GM21381 (cell line): ENCODE measurements around the gene NAV2.

Experiments
- ATAC-seq: cut with Tn5 transposase; IDR thresholded peaks from one replicate; pipeline ENCODE4 v1.9.1; 2021; ENCODE audit warnings: mild to moderate bottlenecking, moderate library complexity; ENCODE audit not compliant: unreplicated experiment

Gene NAV2

DNA sequence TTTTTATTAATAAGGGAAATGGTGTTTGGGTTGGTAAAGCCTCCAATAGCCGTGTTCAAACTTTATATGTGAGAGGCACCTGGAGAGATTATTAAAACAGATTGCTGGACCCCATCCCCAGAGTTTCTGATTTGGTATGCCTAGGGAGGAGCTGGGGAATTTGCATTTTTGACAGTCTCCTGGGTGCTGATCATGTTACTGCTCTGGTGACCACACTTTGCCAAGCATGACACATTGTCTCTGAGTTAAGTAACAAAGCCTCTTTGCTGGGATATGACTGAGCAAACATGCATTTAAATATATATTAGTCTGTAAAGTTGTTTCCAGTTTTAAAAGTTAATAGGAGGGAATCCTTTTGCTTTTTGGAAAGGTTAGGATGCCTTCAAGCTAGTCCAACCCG, 140.4 kb downstream of the NAV2 start:
- ATAC-seq: no peak

DNA sequence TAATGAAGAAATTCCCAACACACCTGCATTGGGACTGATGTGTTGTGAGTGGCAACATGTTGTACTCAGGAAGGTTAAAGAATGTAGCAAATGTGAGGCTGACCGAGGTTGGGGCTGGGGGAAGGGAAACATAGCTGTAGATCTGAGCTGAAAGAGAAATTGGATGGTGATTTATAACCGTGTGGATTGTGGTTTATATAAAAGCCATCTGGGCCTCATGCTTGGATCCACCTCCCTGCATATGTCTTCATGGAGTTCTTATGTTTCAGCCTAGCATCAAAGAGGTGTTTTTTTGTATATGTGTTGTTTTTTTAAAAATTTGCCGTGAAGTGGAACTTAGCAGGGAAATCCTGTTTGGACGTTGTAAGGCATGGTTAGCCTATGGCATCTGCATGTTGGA, 141.3 kb downstream of the NAV2 start:
- ATAC-seq: no peak

DNA sequence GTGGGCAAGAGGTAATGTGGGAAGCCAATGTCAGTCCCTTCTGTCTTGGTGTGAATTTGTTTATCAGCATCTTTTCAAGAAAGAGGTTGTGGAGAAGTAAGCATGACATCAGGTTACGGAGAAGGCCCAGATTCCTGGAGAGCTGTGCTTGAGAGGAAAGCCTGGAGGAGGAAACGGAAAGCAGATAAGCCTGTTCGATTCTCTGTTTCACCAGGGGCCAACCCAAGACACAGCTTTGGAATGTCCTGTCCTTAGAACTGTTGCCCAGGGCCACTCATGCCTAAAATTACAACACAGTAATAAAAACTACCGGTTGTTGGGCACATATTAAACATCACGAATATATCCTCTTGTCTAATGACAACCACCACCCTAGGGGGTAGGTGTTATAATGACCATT, 148.5 kb downstream of the NAV2 start:
- ATAC-seq: no peak

DNA sequence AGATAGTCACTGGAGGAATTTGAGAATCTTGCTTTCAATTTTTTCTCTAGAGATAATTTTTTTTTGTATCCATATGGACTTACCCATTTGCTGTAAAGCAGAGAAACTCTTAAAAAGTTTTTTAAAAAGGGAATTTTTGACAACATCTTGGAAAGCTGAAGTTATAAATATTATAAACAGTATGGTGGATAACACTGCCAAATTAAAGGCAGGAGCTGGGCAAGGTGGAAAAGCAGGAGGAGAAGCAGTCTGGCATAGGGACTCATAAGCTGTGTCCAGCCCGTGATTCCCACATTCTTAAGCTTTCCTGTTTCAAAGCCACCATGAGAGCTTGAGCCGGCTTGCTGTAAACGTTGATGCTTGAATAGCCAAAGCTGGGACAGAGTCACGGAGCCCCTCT, 149.5 kb downstream of the NAV2 start:
- ATAC-seq: no peak

DNA sequence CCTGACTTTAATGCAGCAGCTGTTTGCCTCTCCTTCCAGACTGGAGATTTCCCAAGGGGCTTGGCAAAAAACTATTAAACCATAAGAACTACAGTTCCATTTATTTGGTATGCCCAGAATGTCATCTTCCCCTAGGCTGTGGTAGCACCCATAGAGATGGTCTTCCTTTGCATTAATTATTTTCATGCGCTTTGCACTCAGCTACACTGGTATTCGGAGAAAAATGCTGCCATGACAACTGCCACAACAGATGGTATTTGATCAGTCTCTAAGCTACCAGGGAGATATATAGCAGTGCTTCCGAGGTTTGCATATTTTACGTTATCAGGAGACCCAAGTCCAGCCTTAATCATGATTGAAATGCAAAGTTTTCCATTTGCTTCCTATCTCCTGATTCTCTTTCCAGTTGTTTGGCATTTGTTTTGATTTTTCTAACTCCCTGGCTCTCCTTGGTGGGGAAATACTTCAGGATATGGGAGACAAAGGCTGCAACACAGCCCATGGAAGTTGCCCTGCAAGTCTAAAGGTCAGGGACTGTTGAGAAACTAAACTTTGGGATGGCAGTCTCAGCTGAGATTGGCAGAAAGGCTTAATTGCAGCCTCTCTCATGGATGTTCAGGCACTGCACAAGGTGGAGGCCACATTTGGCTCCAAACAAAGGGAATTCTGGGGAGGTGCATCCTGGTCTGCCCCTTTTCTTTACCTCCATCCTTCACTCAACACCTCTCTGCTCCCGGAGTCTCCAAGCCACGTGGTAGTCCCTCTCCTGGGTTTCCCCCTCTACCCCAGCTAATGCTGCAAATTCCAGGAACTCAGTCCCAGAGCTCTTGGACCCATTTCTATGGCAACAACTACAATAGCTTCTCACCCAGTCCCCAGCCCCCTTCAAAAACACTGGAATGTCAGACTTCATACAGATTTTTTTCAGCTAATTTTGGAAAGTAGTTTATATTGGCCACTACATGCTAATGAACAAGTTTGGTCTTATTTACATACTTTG, 151.8 kb downstream of the NAV2 start:
- no peak for ATAC-seq

DNA sequence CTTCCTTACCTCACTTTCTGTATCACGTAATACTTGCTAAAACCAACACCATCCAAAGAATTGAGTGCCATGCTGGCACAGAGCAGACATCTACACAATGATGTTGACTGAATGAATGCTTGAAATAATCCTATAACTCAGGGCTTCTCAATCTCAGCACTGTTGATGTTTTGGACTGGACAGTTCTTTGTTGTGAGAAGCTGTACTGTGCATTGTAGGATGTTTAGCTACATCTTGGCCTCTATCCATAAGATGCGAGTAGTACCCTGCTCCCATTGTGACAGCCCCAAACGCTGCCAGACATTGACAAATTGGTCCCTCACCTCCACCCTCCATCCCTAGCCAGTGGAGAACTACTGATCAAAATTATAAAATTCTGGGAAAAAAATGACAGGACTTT, 153.4 kb downstream of the NAV2 start:
- no peak for ATAC-seq

DNA sequence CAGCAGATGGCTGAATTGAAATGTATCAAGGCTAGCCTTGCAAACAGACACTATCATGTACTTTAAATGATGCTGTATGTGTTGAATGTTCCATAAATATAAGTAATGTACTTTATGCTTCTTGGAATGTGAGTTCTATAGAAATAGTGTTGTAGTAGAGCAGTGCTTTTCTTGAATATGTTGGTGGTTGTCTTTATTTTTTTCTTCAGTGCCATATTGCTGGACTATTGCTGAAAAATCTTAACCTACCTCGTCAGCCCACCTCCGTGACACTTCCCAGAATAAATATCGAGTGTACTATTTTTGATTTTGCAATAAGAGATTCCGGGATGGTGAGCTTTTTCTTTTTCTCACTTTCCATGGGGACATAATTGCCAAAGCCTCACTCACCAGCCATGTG, 153.9 kb downstream of the NAV2 start:
- ATAC-seq: no peak

DNA sequence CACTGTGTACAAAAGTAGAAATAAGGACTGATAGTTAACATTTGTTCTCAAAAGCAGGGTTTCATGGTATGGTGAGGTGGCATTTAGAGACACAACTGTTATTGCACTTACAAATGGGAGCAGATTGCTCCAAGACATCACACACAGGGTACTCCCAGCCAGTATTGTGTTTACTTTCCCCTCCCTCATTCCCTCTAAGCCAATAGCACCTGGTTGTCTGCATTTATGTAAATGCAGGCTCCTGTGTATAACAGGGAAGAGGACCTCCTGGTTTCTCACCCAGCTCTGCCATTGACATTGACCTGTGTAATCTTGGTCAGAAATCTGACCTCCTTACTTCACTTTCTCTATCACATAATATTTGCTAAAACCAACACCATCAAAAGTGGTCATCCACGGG, 154.4 kb downstream of the NAV2 start:
- ATAC-seq: no peak

DNA sequence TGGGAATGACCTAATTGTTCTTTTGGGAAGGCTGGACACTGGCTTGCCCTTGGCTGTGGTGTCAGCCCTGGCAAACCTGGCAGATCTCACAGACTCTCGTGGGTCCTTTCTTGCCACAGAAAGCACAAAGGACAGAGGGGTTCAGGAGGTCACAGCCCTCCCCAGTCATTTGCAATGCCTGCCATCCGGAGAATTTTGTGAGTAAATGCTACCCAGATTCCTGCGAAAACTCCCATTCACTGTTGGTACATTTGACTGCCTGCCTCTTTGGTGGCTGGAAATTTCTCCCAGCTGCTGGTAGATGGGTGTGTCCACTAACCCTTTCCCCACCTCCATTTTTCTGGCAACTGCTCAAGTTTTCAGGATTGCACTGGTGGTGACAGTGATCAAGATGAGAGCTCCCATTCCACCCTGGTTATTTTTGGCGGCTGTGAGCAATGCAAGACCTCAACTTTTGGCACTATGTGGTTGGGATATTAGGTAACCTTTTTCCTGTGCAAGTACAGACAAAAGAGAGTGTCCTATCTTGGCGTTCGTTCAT, 155.7 kb downstream of the NAV2 start:
- no peak for ATAC-seq

DNA sequence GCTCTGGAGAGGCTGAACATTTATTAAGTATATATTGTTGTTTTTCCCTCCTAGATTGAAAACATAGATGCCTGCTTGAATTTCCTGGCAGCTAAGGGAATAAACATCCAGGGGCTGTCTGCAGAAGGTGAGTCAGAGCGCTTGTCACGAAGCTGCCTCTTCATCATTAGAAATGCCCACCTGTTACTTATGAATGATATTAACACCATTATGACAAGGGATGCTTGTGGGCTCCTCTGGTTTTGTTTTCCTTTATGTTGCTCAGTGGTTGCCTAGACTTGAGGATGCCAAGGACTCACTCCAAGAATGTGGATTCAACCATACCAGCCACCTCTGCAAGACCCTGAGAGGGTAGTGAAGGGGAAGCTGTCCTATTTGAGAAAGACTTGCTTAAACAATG, 156.2 kb downstream of the NAV2 start:
- ATAC-seq: no peak

DNA sequence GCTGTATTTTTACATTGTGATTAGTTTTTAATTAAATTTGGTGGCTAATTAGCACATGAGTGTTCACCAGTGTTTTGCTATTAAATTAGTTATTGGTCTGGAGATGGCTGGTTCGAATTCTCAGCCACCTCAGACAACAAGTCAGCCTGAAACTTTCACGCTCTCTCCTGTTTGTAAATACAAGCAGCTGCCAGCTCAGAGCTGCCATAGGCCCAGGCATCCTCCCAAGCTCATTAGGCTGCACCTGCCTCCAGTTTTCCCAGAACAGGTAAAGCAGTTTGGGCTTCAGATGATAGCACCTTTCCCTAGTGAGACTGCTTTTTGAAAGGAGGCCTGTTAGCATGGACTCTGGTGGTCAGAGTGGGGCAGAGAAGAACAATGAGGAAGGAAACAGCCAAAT, 156.8 kb downstream of the NAV2 start:
- ATAC-seq: no peak

DNA sequence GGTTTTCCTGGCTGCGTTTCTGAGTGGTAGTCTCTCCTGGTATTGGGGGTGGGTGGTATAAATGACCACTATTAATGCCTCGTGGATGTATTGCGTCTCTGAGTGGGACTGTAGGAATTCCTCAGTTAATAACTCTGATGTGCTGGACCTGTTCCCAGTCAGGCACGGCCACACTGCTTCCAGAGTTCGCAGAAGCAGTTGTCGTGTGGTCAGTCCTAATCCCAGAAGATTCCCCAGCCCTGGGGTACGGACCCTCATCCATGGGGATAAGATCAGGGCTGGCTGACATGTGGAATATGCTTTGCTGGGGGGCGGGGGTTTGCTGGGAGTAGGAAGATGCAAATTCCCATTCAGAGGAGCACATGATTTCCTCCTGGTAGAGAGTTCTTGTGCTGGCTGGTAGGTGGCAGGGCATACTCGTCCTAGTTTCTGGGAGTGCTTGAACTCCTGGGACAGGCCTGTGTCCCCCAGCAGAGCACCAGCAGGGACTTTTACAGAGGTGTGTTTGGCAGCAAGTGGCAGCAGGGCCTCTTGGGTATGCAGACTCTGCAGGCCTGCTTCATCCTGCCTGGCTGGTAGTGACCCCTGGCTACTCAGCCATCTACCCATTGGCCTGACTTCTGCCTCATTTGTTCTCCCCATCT, 157.4 kb downstream of the NAV2 start:
- ATAC-seq: no peak

DNA sequence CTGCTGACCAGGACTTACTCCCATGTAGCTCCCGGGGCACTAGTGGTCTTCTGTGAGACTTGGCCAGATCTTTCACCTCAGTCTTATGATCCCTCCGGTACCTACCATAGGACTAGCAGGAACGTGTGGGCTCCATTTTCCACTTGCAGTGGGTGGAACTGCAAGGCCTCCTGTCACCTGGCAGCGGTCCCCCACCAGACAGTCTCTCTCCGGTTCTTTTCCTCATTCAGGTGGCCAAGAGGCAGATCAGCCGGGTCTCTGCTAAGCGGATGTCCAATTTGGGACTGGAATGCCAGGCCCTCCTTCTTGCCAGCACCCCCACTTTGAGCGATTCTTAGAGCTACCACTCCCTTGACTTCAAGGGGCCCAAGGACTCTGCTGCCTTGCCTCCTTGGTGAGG, 158.9 kb downstream of the NAV2 start:
- ATAC-seq: no peak

DNA sequence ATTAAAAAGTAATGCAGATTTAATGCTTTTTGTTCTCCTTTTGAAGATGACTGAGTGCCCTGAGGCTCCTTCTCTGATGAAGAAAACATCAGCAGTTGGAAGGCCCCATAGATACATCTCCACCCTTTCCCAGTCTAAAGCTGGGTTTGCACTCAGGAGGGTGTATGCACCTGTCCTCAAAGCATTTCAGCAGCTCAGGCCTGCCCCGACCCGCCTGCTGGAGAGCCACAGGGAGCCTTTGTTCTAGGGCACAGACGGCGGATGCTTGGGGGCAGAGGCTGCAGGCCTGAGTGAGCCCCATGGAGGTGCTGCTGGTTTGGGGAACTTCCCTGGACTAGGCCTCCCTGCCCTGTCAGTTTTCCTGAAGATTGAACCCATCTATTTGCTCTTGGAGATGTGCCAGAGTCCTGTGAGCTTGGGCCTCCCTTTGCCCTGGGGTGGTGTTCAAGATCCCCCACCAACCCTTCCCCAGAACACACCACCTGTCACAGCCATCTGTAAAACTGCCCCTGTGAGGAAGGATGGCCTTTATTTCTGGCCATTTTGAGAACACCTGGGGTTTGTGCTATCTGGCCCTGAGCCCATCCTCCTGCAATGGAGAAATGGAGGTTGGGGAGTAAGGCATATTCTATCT, 160.0 kb downstream of the NAV2 start:
- no peak for ATAC-seq

DNA sequence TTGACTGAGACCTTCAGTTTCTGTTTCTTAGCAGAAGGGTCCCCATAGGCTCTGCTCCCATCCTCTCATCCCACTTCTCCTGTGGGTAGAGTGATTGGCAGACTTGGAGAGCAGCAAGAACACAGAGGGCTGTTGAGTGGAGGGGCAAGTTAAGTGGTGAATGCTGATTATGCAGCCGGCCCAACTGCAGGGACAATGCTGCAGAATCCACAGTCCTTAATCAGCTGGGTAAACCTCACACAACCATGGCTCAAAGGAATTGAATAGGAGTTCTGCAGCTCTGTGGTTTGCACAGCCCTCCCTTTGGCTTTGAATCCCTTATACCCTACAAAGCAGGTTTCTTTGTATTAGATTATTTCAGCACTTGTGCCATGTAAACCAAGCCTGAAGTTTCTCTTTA, 161.1 kb downstream of the NAV2 start:
- no peak for ATAC-seq

DNA sequence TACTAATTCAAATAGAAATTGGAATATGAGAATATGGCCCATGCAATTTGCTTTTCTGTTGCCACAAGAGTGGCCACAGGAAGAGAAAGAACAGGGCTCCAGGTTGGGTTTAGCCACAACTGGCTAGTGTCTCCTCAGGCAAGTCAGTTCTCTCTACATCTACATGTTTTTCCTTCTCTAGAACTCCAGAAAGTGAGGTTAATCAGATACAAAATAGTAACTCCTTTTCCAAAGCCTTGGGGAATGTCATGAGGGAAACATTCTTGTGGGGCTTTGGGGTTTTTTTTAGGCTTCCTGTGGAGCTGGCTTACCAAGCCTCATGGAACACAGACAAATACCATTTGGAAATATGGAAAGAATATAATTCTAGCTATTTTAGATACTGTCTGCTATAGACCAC, 161.6 kb downstream of the NAV2 start:
- ATAC-seq: no peak

DNA sequence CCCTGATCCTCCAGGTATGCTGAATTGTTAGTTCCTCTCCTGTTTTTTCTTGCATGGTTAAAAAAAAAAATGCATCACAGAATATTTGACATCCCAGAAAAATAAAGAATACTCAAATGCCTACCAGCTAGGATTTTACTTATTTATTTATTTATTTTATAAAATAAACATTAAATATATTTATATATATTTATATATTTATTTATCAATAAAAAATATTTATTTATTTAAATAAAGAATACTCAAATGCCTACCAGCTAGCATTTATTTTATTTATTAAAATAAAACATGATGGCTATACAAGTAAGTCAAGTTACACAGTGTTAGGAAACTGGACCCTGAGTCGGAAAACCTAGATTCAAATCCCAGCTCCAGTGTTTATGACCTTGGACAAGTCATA, 164.1 kb downstream of the NAV2 start:
- no peak for ATAC-seq

DNA sequence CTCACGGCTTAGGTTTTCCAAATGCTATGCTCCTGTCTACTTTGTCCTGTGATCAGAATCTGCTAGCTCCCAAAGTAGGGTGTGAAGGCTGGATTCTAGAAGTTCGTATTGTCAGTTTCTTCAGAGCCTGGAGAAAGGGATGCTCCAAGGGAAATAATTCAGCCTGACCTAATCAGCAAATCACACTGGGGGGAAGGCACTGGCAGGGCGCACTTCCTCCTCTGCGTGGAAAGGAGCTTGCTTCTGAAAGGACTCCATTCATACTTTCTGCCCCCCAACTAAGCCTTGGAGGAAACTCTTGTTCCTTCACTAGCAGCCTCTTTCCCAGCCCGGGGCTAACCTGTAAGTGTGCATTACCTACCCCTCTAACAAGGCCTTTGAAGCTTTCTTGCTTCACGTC, 165.9 kb downstream of the NAV2 start:
- no peak for ATAC-seq

DNA sequence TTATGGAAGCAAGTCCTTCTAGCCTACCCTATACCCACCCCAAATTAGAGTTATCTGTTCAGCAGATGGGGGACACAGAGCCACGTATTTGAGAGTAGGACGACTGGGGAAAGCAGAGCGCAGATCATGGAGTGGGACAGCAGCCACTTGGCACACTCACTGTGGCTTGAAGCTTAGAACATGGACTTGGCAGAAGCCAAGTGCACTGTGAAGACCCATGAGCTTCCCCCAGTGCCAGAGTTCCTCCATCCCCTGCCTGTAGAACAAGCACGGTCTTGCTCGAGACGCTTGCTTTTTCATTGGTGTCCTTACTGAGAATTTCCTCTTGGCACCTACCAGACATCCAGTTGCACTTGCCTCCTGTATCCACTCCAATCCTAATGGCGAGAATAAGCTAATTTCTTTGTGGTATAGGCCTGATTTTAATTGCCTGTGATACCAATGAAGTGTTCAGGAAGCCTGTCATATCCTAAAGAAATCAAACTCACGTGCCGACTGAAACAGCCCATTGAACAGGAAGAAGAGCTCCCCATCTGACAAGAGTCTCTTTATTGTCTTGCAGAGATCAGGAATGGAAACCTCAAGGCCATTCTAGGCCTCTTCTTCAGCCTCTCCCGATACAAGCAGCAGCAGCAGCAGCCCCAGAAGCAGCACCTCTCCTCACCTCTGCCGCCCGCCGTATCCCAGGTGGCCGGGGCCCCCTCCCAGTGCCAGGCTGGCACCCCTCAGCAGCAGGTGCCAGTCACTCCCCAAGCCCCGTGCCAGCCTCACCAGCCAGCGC, 166.9 kb downstream of the NAV2 start:
- no peak for ATAC-seq

DNA sequence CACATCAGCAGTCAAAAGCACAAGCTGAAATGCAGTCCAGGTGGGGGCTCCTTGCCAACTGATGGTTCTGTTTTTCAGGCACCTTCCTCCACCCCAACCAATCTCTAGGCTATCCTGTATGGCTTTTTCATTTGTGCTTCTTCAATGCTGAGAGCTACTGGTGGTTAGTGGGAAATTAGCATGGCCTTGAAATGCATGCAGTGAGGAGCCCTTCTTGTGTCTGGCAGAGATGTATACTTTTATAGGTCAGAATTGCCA, 167.4 kb downstream of the NAV2 start:
- ATAC-seq: no peak

DNA sequence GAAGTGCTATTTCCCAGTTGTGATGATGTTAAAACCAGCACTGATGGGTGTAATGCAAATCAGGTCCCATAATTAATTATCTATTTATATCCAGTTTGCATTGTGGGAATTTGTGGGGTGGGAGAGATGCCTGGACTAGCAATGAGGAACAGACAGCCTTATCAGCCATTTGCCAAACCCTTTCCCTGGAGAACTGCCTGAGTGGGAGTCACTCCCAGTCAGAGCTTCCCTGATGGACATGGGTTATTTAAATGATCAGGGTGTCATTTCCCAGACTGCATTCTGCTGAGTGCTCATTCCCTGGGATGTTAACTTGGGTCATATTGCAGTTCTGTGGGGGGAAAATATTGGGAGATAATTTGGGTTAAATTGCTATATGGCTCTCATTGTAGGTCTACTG, 168.5 kb downstream of the NAV2 start:
- no peak for ATAC-seq
